IMR-90 (cell line): ENCODE measurements around the gene NUDT19. TPM values are rescaled to one million over a fixed set of nuclear protein-coding genes. Genes with fewer than 3 reads are reported as not detected.

ENCODE experiments used
- ATAC-seq: fragments of 200-7000 bp; cut with Tn5 transposase; 2 replicates; pipeline ENCODE4 v1.9.1; 2020; ENCODE audit warnings: low read depth, mild to moderate bottlenecking, moderate library complexity
- BruUV-seq: library from RNA; stranded (reverse); fragments of 400-500 nt; replicated peaks from 2 replicates; lab custom pipeline; 2021; lab: Mats Ljungman, UMichigan
- CTCF ChIA-PET: fragments of 300-600 bp; formaldehyde crosslinking; extraction: SDS; loops from one replicate; lab custom pipeline; 2021; ENCODE audit warnings: antibody characterized with exemption; lab: Yijun Ruan, JAX
- POLR2A ChIA-PET: fragments of 300-600 bp; sonication (Branson Sonifier 250); formaldehyde crosslinking; loops from one replicate; lab custom pipeline; 2022; ENCODE audit warnings: antibody characterized with exemption; ENCODE audit not compliant: unreplicated experiment; lab: Charles Lee
- DNase-seq: peaks from one replicate; pipeline ENCODE4 v3.0.0; 2013
- H2AFZ ChIP-seq: replicated peaks from 2 replicates; pipeline ENCODE3; 2013; ENCODE audit warnings: low read length, mild to moderate bottlenecking; ENCODE audit not compliant: poor library complexity
- H2AK5ac ChIP-seq: 2 replicates; pipeline ENCODE4 v1.6.1; 2013; ENCODE audit warnings: low read depth, low read length, inconsistent platforms
- H2AK9ac ChIP-seq: replicated peaks from 2 replicates; pipeline ENCODE3; 2013; ENCODE audit warnings: mild to moderate bottlenecking, low read depth, low read length, moderate library complexity; ENCODE audit not compliant: poor library complexity
- H2BK120ac ChIP-seq: 2 replicates; pipeline ENCODE4 v1.6.1; 2013; ENCODE audit warnings: low read depth, low read length, inconsistent platforms
- H2BK15ac ChIP-seq: 3 replicates; pipeline ENCODE4 v1.6.1; 2013; ENCODE audit warnings: low read depth, low read length, inconsistent platforms
- H2BK20ac ChIP-seq: 2 replicates; pipeline ENCODE4 v1.6.1; 2013; ENCODE audit warnings: low read depth, mild to moderate bottlenecking, inconsistent platforms, low read length, moderate library complexity
- H2BK5ac ChIP-seq: 2 replicates; pipeline ENCODE4 v1.6.1; 2013; ENCODE audit warnings: mild to moderate bottlenecking, low read depth, low read length, inconsistent platforms; ENCODE audit not compliant: poor library complexity, severe bottlenecking
- H3K14ac ChIP-seq: replicated peaks from 2 replicates; pipeline ENCODE4 v1.6.1; 2013; ENCODE audit warnings: low read depth, low read length, inconsistent platforms
- H3K18ac ChIP-seq: 2 replicates; pipeline ENCODE4 v1.6.1; 2013; ENCODE audit warnings: low read depth, low read length, control low read depth
- H3K23ac ChIP-seq: 2 replicates; pipeline ENCODE4 v1.6.1; 2013; ENCODE audit warnings: low read depth, low read length, inconsistent platforms
- H3K27ac ChIP-seq: 2 replicates; pipeline ENCODE4 v1.5.1; 2013; ENCODE audit warnings: mild to moderate bottlenecking, control low read depth, low read length; ENCODE audit not compliant: insufficient read depth
- H3K27me3 ChIP-seq: 2 replicates; pipeline ENCODE4 v1.6.1; 2013; ENCODE audit warnings: low read length; ENCODE audit not compliant: control insufficient read depth, insufficient read depth
- H3K36me3 ChIP-seq: 2 replicates; pipeline ENCODE4 v1.6.1; 2013; ENCODE audit warnings: low read length, mixed read lengths; ENCODE audit not compliant: control insufficient read depth, insufficient read depth
- H3K4ac ChIP-seq: 2 replicates; pipeline ENCODE4 v1.6.1; 2013; ENCODE audit warnings: low read depth, low read length, inconsistent platforms
- H3K4me1 ChIP-seq: 2 replicates; pipeline ENCODE4 v1.6.1; 2013; ENCODE audit warnings: low read length, mixed read lengths; ENCODE audit not compliant: control insufficient read depth, insufficient read depth
- H3K4me2 ChIP-seq: 2 replicates; pipeline ENCODE4 v1.6.1; 2013; ENCODE audit warnings: low read depth, mild to moderate bottlenecking, control low read depth, low read length, moderate library complexity
- H3K4me3 ChIP-seq: 2 replicates; pipeline ENCODE4 v1.5.1; 2013; ENCODE audit warnings: low read depth, mild to moderate bottlenecking, control low read depth, low read length, moderate library complexity; ENCODE audit not compliant: insufficient read depth
- H3K56ac ChIP-seq: 2 replicates; pipeline ENCODE4 v1.6.1; 2013; ENCODE audit warnings: low read length, inconsistent platforms; ENCODE audit not compliant: insufficient read depth; ENCODE audit errors: extremely low read depth
- H3K79me1 ChIP-seq, 2 experiments: 2 replicates each; pipeline ENCODE4 v1.6.1; 2013; ENCODE audit warnings: low read length in 2 of 2, inconsistent platforms in 1 of 2, low read depth in 1 of 2
- H3K9ac ChIP-seq: 2 replicates; pipeline ENCODE4 v1.6.1; 2013; ENCODE audit warnings: low read depth, low read length, control low read depth
- H3K9me1 ChIP-seq: 2 replicates; pipeline ENCODE4 v1.6.1; 2013; ENCODE audit warnings: low read length, inconsistent platforms; ENCODE audit not compliant: insufficient read depth
- H3K9me3 ChIP-seq: 2 replicates; pipeline ENCODE4 v1.6.1; 2013; ENCODE audit warnings: low read length; ENCODE audit not compliant: control insufficient read depth, insufficient read depth
- H4K20me1 ChIP-seq: 2 replicates; pipeline ENCODE4 v1.6.1; 2013; ENCODE audit warnings: low read length, inconsistent platforms; ENCODE audit not compliant: insufficient read depth
- H4K5ac ChIP-seq: 2 replicates; pipeline ENCODE4 v1.6.1; 2013; ENCODE audit warnings: mild to moderate bottlenecking, low read depth, low read length, control low read depth
- H4K8ac ChIP-seq, 2 experiments: 2 replicates each; pipeline ENCODE4 v1.6.1; 2013; ENCODE audit warnings: low read depth in 2 of 2, low read length in 2 of 2, control low read depth in 1 of 2, inconsistent platforms in 1 of 2
- H4K91ac ChIP-seq: 2 replicates; pipeline ENCODE4 v1.6.1; 2013; ENCODE audit warnings: low read depth, low read length, inconsistent platforms; ENCODE audit not compliant: insufficient read depth
- BHLHE40 ChIP-seq: fragments of 150-350 bp; IDR thresholded peaks from 2 replicates; pipeline ENCODE4 v1.6.1; 2016; ENCODE audit warnings: mild to moderate bottlenecking, low read depth, low read length
- CEBPB ChIP-seq: IDR thresholded peaks from 2 replicates; pipeline ENCODE4 v1.6.1; 2012; ENCODE audit warnings: low read depth, low read length, improper control_type of control experiment
- CHD1 ChIP-seq: IDR thresholded peaks from 2 replicates; pipeline ENCODE4 v1.6.1; 2012; ENCODE audit warnings: low read depth, low read length, improper control_type of control experiment
- CTCF ChIP-seq: conservative IDR thresholded peaks from 2 replicates; pipeline ENCODE4 v1.5.1; 2012; ENCODE audit warnings: mild to moderate bottlenecking, low read depth, low read length, improper control_type of control experiment
- ELK1 ChIP-seq: fragments of 150-350 bp; IDR thresholded peaks from 2 replicates; pipeline ENCODE4 v1.6.1; 2016; ENCODE audit warnings: low read depth, mild to moderate bottlenecking, low read length, moderate library complexity, borderline replicate concordance
- FOS ChIP-seq: fragments of 150-350 bp; IDR thresholded peaks from 2 replicates; pipeline ENCODE4 v1.6.1; 2016; ENCODE audit warnings: low read depth, low read length
- MAFK ChIP-seq: IDR thresholded peaks from 2 replicates; pipeline ENCODE4 v1.6.1; 2012; ENCODE audit warnings: low read depth, low read length, improper control_type of control experiment
- MAZ ChIP-seq: IDR thresholded peaks from 2 replicates; pipeline ENCODE4 v1.6.1; 2012; ENCODE audit warnings: low read depth, mild to moderate bottlenecking, low read length, improper control_type of control experiment, moderate library complexity, borderline replicate concordance
- MXI1 ChIP-seq: IDR thresholded peaks from 2 replicates; pipeline ENCODE4 v1.6.1; 2012; ENCODE audit warnings: low read depth, mild to moderate bottlenecking, low read length, moderate library complexity, borderline replicate concordance
- NFE2L2 ChIP-seq: fragments of 150-350 bp; IDR thresholded peaks from 2 replicates; pipeline ENCODE4 v1.6.1; 2016; ENCODE audit warnings: low read depth, mild to moderate bottlenecking, low read length
- POLR2A ChIP-seq: IDR thresholded peaks from 2 replicates; pipeline ENCODE4 v1.6.1; 2012; ENCODE audit warnings: mild to moderate bottlenecking, low read depth, low read length
- RAD21 ChIP-seq: IDR thresholded peaks from 2 replicates; pipeline ENCODE4 v1.6.1; 2012; ENCODE audit warnings: low read length, improper control_type of control experiment
- RCOR1 ChIP-seq: IDR thresholded peaks from 2 replicates; pipeline ENCODE4 v1.6.1; 2012; ENCODE audit warnings: mild to moderate bottlenecking, low read length, improper control_type of control experiment; ENCODE audit not compliant: insufficient replicate concordance
- RFX5 ChIP-seq: IDR thresholded peaks from 2 replicates; pipeline ENCODE4 v1.8.0; 2012; ENCODE audit warnings: low read depth, mild to moderate bottlenecking, low read length, moderate library complexity
- SMC3 ChIP-seq: fragments of 150-350 bp; IDR thresholded peaks from 2 replicates; pipeline ENCODE4 v1.6.1; 2016; ENCODE audit warnings: low read depth, mild to moderate bottlenecking, antibody characterized with exemption, low read length, moderate library complexity
- USF2 ChIP-seq: fragments of 150-350 bp; IDR thresholded peaks from 2 replicates; pipeline ENCODE4 v1.6.1; 2017; ENCODE audit warnings: mild to moderate bottlenecking, antibody characterized with exemption, low read length, low read depth
- WGBS, 2 experiments: methylation state at CpG; one replicate each; pipeline versions ENCODE4 v1.1.5 to v1.1.7; 2013; ENCODE audit warnings: missing lambda C conversion rate in 2 of 2; ENCODE audit not compliant: insufficient read length in 1 of 2; ENCODE audit errors: extremely low coverage in 2 of 2; 5-methylcytosine and 5-hydroxymethylcytosine counted together
- dilution Hi-C: fragments of 300-500 bp; cut with HindIII; formaldehyde crosslinking; loops from one replicate; pipeline ENCODE4 v1.14.3; 2018; ENCODE audit warnings: low sequenced_read_pairs; ENCODE audit not compliant: unreplicated experiment
- in situ Hi-C: fragments of 300-500 bp; cut with MboI; formaldehyde crosslinking; loops from 3 replicates; pipeline ENCODE4 v1.14.3; 2019; ENCODE audit warnings: low sequenced_read_pairs, inconsistent platforms, mixed read lengths
- intact Hi-C: fragments of 100-400 bp; cut with micrococcal nuclease; formaldehyde crosslinking; loops from 2 replicates; pipeline ENCODE4 v1.10.0; 2022
- polyA plus RNA-seq, 3 experiments: library from polyadenylated mRNA; depleted of rRNA; stranded (reverse); fragments of >200 nt; gene quantifications; 2 replicates each; pipeline ENCODE4 v1.2.3, GENCODE V29; 2012; ENCODE audit warnings: low replicate concordance in 1 of 3
- total RNA-seq: library from RNA; depleted of rRNA; stranded (reverse); fragments of >200 nt; gene quantifications from 2 replicates; pipeline ENCODE4 v1.2.3, GENCODE V29; 2012

NUDT19 gene
- total and polyA plus RNA-seq, 2 of the 4 experiments (the other 2 are of a cell fraction): 4.1 to 4.5 TPM

GRCh38 chr19:32718286-32718685, 26.7 kb downstream of the NUDT19 start:
- Histone ChIP-seq H3K4me3 (no peak overlapping the region), H3K79me1 (no peaks in the 10 kb centered on the region), H2AK5ac (no peak overlapping the region), H3K4ac (no peak overlapping the region), H2AFZ (no peak overlapping the region), H3K9me3 (no peaks in the 10 kb centered on the region), H4K8ac (no peak overlapping the region), H2AK9ac (no peak overlapping the region), H3K18ac (no peak overlapping the region), H2BK5ac (no peak overlapping the region), H3K36me3 (peaks cover 3% of the 10 kb centered on the region; the same call in 1 of the 2 replicates), H2BK120ac (no peak overlapping the region), H3K9me1 (no peaks in the 10 kb centered on the region), H3K4me1 (no peaks in the 10 kb centered on the region), H2BK20ac (no peak overlapping the region), H3K27ac (no peak overlapping the region), H4K5ac (no peak overlapping the region), H3K27me3 (no peaks in the 10 kb centered on the region), H4K20me1 (no peaks in the 10 kb centered on the region), H2BK15ac (no peak overlapping the region), H3K23ac (no peak overlapping the region), H3K56ac (no peak overlapping the region), H3K4me2 (no peak overlapping the region), H4K91ac (no peak overlapping the region), H3K14ac (no peak overlapping the region), H3K9ac (no peak overlapping the region)
- BruUV-seq: no TSS peak
- dilution Hi-C loops: no loop called here
- ATAC-seq (no peak), DNase-seq (no peak)
- in situ Hi-C loops: no loop called here
- TF ChIP-seq RAD21 (no peak), CEBPB (no peak), MAZ (no peak), RCOR1 (no peak), MAFK (no peak), POLR2A (no peak), RFX5 (no peak), ELK1 (no peak), BHLHE40 (no peak), CHD1 (no peak), FOS (no peak), CTCF (no peak), USF2 (no peak), NFE2L2 (no peak), SMC3 (no peak), MXI1 (no peak)
- ChIA-PET CTCF (no interaction called here), POLR2A (no interaction called here)
- intact Hi-C loops: no loop called here
- WGBS, 2 experiments: 86% methylated on average over 2 of the region's 7 CpGs; no CpG with 5 or more reads in 1 of the 2 experiments
